ENCODE data around the gene TMEM150A. TPM values are rescaled to one million over a fixed set of nuclear protein-coding genes. Genes with fewer than 3 reads are reported as not detected.

Gene TMEM150A
- 10 to 100 TPM; 17.4 to 32.3 TPM for total RNA-seq

GRCh38 chr2:85602476-85603234 is at the start of gene TMEM150A:
TSS of gene TMEM150A (minus strand) at chr2:85602698. CDS start at chr2:85601948, 750 bp downstream.
- TF ChIP-seq CTCF (IDR thresholded peaks at IDR 0.05) (peak in 3 of 4 experiments; percentile 24 to 62 (median 59)), POLR2A (IDR thresholded peaks at IDR 0.05) (peak; percentile 79), POLR2AphosphoS5 (IDR thresholded peaks at IDR 0.05) (peak; percentile 63)
- WGBS: under 1% methylated on average over 68 of the region's 73 CpGs
- H3K36me3 ChIP-seq: no peaks in the 10 kb centered on the region
- intact Hi-C loops (cut with DNase I): no loop called here
- peak within 1 kb of the TSS; percentile 87 to 90 for H3K27ac ChIP-seq
- peak; percentile 93 for DNase-seq (ENCODE audit: low spot score)
- no peaks in the 10 kb centered on the region for H3K9me3 ChIP-seq
- H3K27me3 ChIP-seq (replicated peaks; ENCODE audit: insufficient read depth): no peaks in the 10 kb centered on the region
- H3K4me1 ChIP-seq (replicated peaks): peaks cover 15% of the 10 kb centered on the region
- H3K4me3 ChIP-seq: peak within 1 kb of the TSS; percentile 74 to 81

GRCh38 chr2:85652056-85652455 is 49.6 kb upstream of the TMEM150A start:
- no peak for TF ChIP-seq CTCF (IDR thresholded peaks at IDR 0.05)
- H3K4me1 ChIP-seq (replicated peaks): no peaks in the 10 kb centered on the region
- H3K4me3 ChIP-seq: no peak overlapping the region
- no peaks in the 10 kb centered on the region for H3K36me3 ChIP-seq
- no peaks in the 10 kb centered on the region for H3K27me3 ChIP-seq (replicated peaks; ENCODE audit: insufficient read depth)
- intact Hi-C loops (cut with DNase I): no loop called here
- no peaks in the 10 kb centered on the region for H3K9me3 ChIP-seq
- H3K27ac ChIP-seq: no peak overlapping the region
- no peak for DNase-seq (ENCODE audit: low spot score)
- WGBS: 98% methylated on average over 2 of the region's 2 CpGs

- 80% methylated on average over 3 of the region's 3 CpGs for WGBS
- H3K36me3 ChIP-seq: no peaks in the 10 kb centered on the region
Observed at GRCh38 chr2:85651097-85651496, 48.6 kb upstream of the TMEM150A start.

GRCh38 chr2:85650456-85650855 is 48.0 kb upstream of the TMEM150A start:
- H3K4me1 ChIP-seq (replicated peaks): no peaks in the 10 kb centered on the region
- no peak for DNase-seq (ENCODE audit: low spot score)
- no peak overlapping the region for H3K4me3 ChIP-seq
- H3K36me3 ChIP-seq: peaks cover 0 to 3% of the 10 kb centered on the region in 2 donors
- H3K27ac ChIP-seq: no peak overlapping the region
- intact Hi-C loops (cut with DNase I): no loop called here
- TF ChIP-seq POLR2AphosphoS5 (IDR thresholded peaks at IDR 0.05): no peak
- TF ChIP-seq CTCF (IDR thresholded peaks at IDR 0.05): no peak
- no peak for TF ChIP-seq POLR2A (IDR thresholded peaks at IDR 0.05)
- H3K9me3 ChIP-seq: no peaks in the 10 kb centered on the region
- 97% methylated on average over 4 of the region's 4 CpGs for WGBS
- no peaks in the 10 kb centered on the region for H3K27me3 ChIP-seq (replicated peaks; ENCODE audit: insufficient read depth)

More at GRCh38 chr2:85651097-85651496, 48.6 kb upstream of the TMEM150A start:
- H3K4me1 ChIP-seq (replicated peaks): no peaks in the 10 kb centered on the region
- H3K4me3 ChIP-seq: no peak overlapping the region
- H3K27me3 ChIP-seq (replicated peaks; ENCODE audit: insufficient read depth): no peaks in the 10 kb centered on the region
- H3K9me3 ChIP-seq: no peaks in the 10 kb centered on the region
- TF ChIP-seq CTCF (IDR thresholded peaks at IDR 0.05): no peak
- H3K27ac ChIP-seq: no peak overlapping the region
- intact Hi-C loops (cut with DNase I): no loop called here
- DNase-seq (ENCODE audit: low spot score): no peak

Measured in prostate gland (tissue), 2 donors.